Hepatocyte (in vitro differentiated cells): ENCODE measurements around the gene LDLRAD4. TPM values are rescaled to one million over a fixed set of nuclear protein-coding genes. Genes with fewer than 3 reads are reported as not detected.
"Not testable (repeated sequence)": the region's sequence is repeated elsewhere in the genome, so short reads cannot be mapped to it uniquely, and the experiment has no call there.

ENCODE experiments used
- DNase-seq: peaks from one replicate; pipeline ENCODE4 v3.0.0-alpha.2; 2016; ENCODE audit warnings: low spot score
- H2AFZ ChIP-seq: fragments of 200-600 bp; sonication (generic); 2 replicates; pipeline ENCODE4 v1.6.0; 2016; ENCODE audit warnings: antibody characterized with exemption, mild to moderate bottlenecking
- H3K27ac ChIP-seq: fragments of 200-600 bp; sonication (generic); 2 replicates; pipeline ENCODE4 v1.5.1; 2016; ENCODE audit warnings: mild to moderate bottlenecking
- H3K27me3 ChIP-seq: fragments of 200-600 bp; sonication (generic); 2 replicates; pipeline ENCODE4 v1.6.1; 2016
- H3K36me3 ChIP-seq: fragments of 200-600 bp; sonication (generic); replicated peaks from 2 replicates; pipeline ENCODE4 v1.5.1; 2016; ENCODE audit warnings: low read depth; ENCODE audit not compliant: insufficient read depth
- H3K4me1 ChIP-seq: fragments of 200-600 bp; sonication (generic); 2 replicates; pipeline ENCODE4 v1.5.1; 2016; ENCODE audit warnings: mild to moderate bottlenecking, moderate library complexity; ENCODE audit not compliant: insufficient read depth
- H3K4me2 ChIP-seq: fragments of 200-600 bp; sonication (generic); 2 replicates; pipeline ENCODE4 v1.6.0; 2016
- H3K4me3 ChIP-seq: fragments of 200-600 bp; sonication (generic); 2 replicates; pipeline ENCODE4 v1.5.1; 2016; ENCODE audit warnings: mild to moderate bottlenecking
- H3K79me2 ChIP-seq: fragments of 200-600 bp; sonication (generic); 2 replicates; pipeline ENCODE4 v1.6.0; 2017; ENCODE audit warnings: mild to moderate bottlenecking
- H3K9me2 ChIP-seq: fragments of 200-600 bp; sonication (generic); replicated peaks from 2 replicates; pipeline ENCODE4 v1.6.0; 2017; ENCODE audit warnings: mild to moderate bottlenecking; ENCODE audit not compliant: insufficient read depth
- H3K9me3 ChIP-seq: fragments of 200-600 bp; sonication (generic); 2 replicates; pipeline ENCODE4 v1.5.1; 2016; ENCODE audit warnings: low read depth, mild to moderate bottlenecking
- H4K20me1 ChIP-seq: fragments of 200-600 bp; sonication (generic); 2 replicates; pipeline ENCODE4 v1.6.0; 2016; ENCODE audit warnings: mild to moderate bottlenecking; ENCODE audit not compliant: insufficient read depth, poor library complexity, severe bottlenecking
- CTCF ChIP-seq: fragments of 200-600 bp; sonication (generic); IDR thresholded peaks from 2 replicates; pipeline ENCODE4 v1.5.1; 2016; ENCODE audit warnings: antibody characterized with exemption, mild to moderate bottlenecking; ENCODE audit not compliant: poor library complexity
- EZH2 ChIP-seq: fragments of 200-600 bp; sonication (generic); IDR thresholded peaks from 2 replicates; pipeline ENCODE4 v1.6.1; 2016; ENCODE audit warnings: antibody characterized with exemption, mild to moderate bottlenecking, borderline replicate concordance
- EZH2phosphoT487 ChIP-seq: fragments of 200-600 bp; sonication (generic); IDR thresholded peaks from one replicate; pipeline ENCODE4 v1.6.1; 2018; ENCODE audit warnings: antibody characterized with exemption, mild to moderate bottlenecking, low read depth, moderate library complexity; ENCODE audit not compliant: unreplicated experiment, severe bottlenecking
- WGBS: methylation state at CpG from one replicate; pipeline ENCODE4 v1.1.6; 2016; ENCODE audit warnings: low lambda C conversion rate; ENCODE audit errors: missing lambda C conversion rate; 5-methylcytosine and 5-hydroxymethylcytosine counted together
- polyA plus RNA-seq: library from polyadenylated mRNA; unstranded; fragments of >200 nt; fragmentation: Nextera tagmentation; extraction: Ambion mirVana; gene quantifications from 2 replicates; pipeline ENCODE4 v1.2.1, GENCODE V29; 2016
- total RNA-seq: library from RNA; depleted of rRNA; stranded (reverse); fragments of >200 nt; gene quantifications from 2 replicates; pipeline ENCODE4 v1.2.3, GENCODE V29; 2014

Gene LDLRAD4
- total and polyA plus RNA-seq, 2 experiments from 2014 or later = 15.1 to 29.0 TPM

DNA sequence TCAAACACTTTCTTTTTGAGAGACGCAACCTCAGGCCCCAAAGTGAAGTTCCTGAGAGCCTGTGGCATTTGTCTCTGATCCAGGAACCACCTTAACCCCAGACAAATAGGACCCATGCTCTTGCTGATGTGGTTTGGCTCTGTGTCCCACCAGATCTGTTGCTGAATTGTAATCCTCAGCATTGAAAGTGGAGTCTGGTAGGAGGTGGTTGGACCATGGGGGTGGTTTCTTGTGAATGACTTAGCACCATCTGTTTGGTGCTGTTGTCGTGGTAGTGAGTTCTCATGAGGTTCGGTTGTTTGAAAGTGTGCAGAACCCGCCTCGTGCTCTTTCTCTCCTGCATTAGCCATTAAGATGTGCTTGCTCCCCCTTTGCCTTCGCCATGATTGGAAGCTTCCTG lies 255.2 kb downstream of the LDLRAD4 start:
- no peak overlapping the region for H3K4me3 ChIP-seq
- peaks cover 14% of the 10 kb centered on the region for H3K4me1 ChIP-seq
- no peaks in the 10 kb centered on the region for H4K20me1 ChIP-seq
- H3K27me3 ChIP-seq = no peaks in the 10 kb centered on the region
- no peaks in the 10 kb centered on the region for H3K9me2 ChIP-seq
- H3K79me2 ChIP-seq = no peaks in the 10 kb centered on the region
- H3K9me3 ChIP-seq = no peaks in the 10 kb centered on the region
- WGBS = 95% methylated on average over 6 of the region's 6 CpGs
- H3K4me2 ChIP-seq = no peak overlapping the region
- H2AFZ ChIP-seq = no peak overlapping the region
- TF ChIP-seq EZH2 = no peak
- no peak for TF ChIP-seq CTCF
- TF ChIP-seq EZH2phosphoT487 = no peak
- no peak overlapping the region for H3K27ac ChIP-seq
- no peak for DNase-seq
- H3K36me3 ChIP-seq = no peaks in the 10 kb centered on the region

DNA sequence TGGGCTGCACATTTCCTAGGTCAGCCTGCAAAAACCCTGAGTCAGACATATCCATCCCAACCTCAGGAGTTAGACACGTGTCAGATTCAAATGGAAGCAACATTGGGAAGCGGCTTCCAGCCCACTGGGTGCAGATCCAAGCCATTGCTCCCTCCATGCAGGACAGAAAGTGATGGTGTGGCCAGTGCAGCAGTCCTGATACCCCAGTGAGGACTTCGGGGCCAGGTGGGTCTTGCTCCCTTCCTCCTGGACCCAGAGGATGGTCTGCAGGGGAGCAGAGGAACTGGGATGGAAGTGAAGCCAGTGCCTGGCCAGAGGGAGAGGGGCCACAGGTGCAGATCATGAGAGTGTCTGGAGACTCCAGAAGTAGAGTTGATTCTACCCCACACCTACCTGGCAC lies 255.8 kb downstream of the LDLRAD4 start:
- WGBS = 89% methylated on average over 3 of the region's 3 CpGs
- H3K9me2 ChIP-seq = no peaks in the 10 kb centered on the region
- no peaks in the 10 kb centered on the region for H3K79me2 ChIP-seq
- no peaks in the 10 kb centered on the region for H3K27me3 ChIP-seq
- H3K9me3 ChIP-seq = no peaks in the 10 kb centered on the region
- H3K4me1 ChIP-seq = peaks cover 14% of the 10 kb centered on the region
- no peaks in the 10 kb centered on the region for H3K36me3 ChIP-seq
- no peaks in the 10 kb centered on the region for H4K20me1 ChIP-seq
- no peak overlapping the region for H3K27ac ChIP-seq
- no peak for TF ChIP-seq EZH2phosphoT487
- TF ChIP-seq CTCF = no peak
- no peak for TF ChIP-seq EZH2
- no peak overlapping the region for H3K4me2 ChIP-seq
- no peak for DNase-seq
- H2AFZ ChIP-seq = no peak overlapping the region
- no peak overlapping the region for H3K4me3 ChIP-seq

DNA sequence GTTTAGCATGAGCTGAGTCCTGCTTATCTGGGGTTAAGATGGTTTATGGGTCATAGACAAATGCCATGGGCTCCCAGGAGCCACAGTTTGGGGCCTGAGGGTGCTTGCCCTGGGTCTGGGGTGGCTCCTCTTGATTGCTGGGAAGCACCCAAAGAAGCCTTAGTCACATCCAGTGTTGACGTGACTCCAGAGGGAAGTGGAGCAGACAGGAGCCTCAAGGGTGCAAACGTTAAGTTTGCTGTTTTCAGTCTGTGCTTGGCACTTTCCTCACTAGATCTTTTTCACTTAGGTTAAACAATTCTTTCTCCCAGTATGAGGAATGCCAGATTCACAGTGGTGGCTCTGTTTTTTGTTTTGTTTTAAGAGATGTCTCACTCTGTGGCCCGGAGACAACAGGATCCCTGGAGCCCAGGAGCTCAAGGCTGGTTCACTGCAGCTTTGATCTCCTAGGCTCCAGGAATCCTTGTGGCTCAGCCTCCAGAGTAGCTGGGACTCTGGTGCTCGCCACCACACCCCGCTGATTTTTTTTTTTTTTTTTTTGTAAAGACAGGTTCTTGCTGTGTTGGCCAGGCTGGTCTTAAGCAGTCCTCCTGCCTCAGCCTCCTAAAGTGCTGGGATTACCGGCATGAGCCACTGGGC lies 256.5 kb downstream of the LDLRAD4 start:
- Histone ChIP-seq H3K36me3 (no peaks in the 10 kb centered on the region), H2AFZ (no peak overlapping the region), H3K9me3 (no peaks in the 10 kb centered on the region), H3K79me2 (no peaks in the 10 kb centered on the region), H3K4me3 (no peak overlapping the region), H3K9me2 (no peaks in the 10 kb centered on the region), H4K20me1 (no peaks in the 10 kb centered on the region), H3K27ac (no peak overlapping the region), H3K4me2 (no peak overlapping the region), H3K27me3 (no peaks in the 10 kb centered on the region), H3K4me1 (peaks cover 14% of the 10 kb centered on the region)
- DNase-seq = no peak
- 62% methylated on average over 6 of the region's 6 CpGs for WGBS
- TF ChIP-seq EZH2phosphoT487 (no peak), CTCF (no peak), EZH2 (no peak)

- not testable (repeated sequence) for H3K4me2 ChIP-seq, H3K4me3 ChIP-seq, H2AFZ ChIP-seq, H3K36me3 ChIP-seq, H3K9me2 ChIP-seq, H3K9me3 ChIP-seq, DNase-seq, H4K20me1 ChIP-seq, H3K79me2 ChIP-seq, H3K27me3 ChIP-seq, H3K27ac ChIP-seq
- WGBS = 83% methylated on average over 4 of the region's 4 CpGs
- peaks cover 14% of the 10 kb centered on the region for H3K4me1 ChIP-seq
These were observed 257.8 kb downstream of the LDLRAD4 start for GRCh38 chr18:13476312-13476711.
